HG03354 (cell line): ENCODE data around the gene CIITA.

Experiments used
- ATAC-seq: cut with Tn5 transposase; IDR thresholded peaks from one replicate; pipeline ENCODE4 v1.9.1; 2021; ENCODE audit warnings: mild to moderate bottlenecking; ENCODE audit not compliant: unreplicated experiment, poor library complexity, severe bottlenecking

The CIITA gene

DNA sequence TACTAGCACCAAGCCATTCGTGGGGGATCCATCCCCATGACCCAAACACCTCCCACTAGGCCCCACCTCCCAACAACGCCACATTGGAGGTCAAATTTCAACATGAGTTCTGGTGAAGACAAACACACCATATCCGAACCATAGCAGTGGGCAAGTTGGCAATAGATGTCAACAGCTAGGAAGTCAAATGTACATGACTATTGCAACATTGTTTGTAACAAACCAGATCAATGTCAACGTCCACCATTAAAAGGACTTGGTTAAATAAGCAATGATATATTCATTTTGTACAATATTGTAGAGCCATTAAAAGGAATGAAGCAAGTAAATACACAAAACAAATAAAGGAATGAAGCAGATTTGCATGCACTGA, 26.5 kb upstream of the CIITA start:
- no peak for ATAC-seq

DNA sequence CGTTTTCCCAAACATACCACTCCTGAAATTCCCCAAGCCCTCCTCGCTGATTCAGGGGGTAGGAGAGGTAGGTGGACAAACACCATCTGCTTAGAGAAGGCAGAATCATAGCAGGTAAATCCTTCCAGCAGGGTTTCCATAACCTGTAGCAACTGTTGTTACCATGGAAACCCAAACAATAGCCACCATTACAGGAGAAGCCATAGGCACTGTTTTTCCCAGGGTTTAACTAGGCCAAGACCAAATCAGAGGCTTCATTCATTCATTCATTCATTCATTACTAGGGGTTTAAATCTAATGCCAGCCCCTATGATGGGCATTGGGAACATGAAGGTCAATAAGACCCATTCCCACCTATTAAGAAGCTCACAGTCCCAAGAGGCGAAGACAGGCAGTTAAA, 25.5 kb upstream of the CIITA start:
- no peak for ATAC-seq

DNA sequence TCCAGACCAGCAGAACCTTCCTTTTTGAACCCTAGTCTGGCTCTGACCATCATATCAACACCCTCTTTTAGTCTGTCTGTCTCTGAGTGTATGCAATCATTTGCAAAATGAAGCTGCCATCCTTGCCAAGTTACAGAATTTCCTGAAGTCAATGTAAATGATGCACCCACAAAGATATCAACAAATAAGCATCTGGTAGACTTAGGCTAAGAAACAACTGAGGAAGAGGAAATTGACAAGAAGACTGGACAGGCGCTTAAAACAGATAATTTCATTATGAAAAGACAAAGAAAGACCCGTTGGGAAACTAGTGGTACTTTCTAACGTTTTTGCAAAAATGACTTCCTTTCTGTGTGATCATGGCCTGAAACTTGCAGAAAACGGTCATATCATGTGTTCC, 24.7 kb upstream of the CIITA start:
- ATAC-seq: no peak

DNA sequence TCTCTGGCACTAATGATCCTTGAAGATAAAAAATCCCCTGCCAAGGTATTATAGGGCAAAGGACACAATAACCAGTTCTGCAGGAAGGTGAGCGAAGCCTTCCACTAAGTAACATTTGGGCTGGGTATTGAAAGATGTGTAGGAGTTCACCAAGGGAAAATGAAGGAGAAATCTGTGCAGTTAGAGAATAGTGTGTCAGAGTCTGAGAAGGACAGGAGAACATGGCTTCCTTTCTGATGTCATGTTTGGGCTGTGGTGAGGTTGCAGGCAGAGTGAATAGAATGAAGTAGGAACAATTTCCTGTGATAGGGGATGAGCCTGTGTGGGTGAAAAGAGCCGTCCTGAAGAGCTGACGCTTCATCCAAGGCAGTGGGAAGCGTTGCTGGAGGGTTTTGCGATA, 24.1 kb upstream of the CIITA start:
- no peak for ATAC-seq

DNA sequence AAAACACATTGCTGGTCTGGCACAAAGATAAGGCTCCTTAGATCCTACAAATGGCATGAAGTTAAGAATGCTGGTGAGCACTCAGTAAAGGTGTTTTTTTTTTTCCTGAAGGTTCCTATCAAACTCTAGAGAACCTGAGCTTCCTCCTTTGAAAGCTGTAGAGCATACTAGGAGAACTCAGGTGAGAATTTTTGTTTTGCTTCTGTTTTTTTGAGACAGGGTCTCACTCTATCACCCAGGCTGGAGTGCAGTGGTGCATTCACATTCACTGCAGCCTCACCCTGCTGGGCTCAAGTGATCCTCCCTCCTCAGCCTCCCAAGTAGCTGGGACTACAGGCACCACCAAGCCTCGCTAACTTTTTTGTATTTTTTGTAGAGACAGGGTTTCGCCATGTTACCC, 21.0 kb upstream of the CIITA start:
- ATAC-seq: no peak

DNA sequence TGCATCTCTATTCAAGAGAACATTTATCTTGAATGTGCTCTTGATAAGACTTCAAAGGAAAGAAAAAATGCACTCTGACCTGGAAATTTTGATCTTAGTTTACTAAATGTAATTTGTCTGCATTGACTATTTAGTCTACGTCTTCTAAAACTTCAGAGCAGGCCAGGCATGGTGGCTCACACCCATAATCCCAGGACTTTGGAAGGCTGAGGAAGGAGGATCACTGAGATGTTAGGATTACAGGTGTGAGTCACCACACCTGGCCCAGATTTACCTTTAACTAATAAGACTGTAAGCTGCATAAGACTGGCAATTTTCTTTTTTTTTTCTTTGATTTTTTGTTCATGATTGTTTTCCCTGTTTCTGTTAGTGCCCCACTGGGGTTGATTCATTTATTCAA, 18.8 kb upstream of the CIITA start:
- ATAC-seq: no peak

DNA sequence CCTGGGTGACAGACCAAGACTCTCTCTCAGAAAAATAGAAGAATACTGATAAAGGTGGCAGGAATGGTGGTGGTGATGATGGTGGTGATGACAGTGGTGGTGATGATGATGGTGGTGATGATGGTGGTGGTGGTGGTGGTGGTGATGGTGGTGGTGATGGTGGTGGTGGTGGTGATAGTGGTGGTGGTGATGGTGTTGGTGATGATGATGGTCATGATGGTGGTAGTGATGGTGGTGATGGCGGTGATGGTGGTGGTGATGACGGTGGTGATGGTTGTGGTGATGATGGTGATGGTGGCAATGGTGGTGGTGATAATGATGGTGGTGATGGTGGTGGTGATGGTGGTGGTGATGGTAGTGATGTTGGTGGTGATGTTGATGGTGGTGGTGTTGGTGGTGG, 18.0 kb upstream of the CIITA start:
- no peak for ATAC-seq

DNA sequence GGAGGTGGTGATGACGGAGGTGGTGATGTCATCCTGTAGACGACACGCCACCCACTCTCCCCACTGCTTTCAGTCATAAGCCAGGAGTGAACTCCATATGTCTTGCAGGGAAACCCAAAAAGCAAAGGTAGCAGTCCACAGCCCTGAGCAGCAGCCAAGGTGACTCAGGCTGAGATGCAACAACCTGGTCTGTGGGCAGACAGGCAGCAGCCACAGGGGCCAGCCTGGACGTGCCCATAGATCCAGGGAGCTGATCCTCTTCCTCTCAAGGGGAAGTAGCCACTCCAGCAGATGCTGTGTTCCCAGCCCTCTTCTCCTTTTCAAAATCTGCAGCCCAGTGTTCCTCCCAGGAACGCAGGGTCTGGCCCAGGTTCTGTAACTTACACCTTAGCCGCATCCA, 17.3 kb upstream of the CIITA start:
- ATAC-seq: no peak

DNA sequence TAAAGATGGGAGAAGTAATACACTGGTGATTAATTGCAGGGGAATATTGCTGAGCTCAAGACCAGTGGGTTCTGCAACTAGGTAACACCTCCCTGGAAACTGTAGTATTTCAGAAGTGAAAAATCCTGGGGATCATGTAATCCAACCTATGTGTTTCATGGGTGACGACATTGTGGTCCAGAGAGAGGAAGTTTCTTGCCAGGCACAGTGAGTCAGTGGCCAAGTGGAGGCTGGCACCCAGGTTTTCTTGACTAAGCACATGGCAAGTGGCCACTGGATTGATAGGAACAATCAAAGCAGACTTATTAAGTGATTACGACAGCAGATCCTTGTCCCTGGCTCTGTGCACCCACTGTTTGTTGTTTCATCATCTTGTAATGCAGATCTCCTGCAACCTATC, 14.6 kb upstream of the CIITA start:
- no peak for ATAC-seq

DNA sequence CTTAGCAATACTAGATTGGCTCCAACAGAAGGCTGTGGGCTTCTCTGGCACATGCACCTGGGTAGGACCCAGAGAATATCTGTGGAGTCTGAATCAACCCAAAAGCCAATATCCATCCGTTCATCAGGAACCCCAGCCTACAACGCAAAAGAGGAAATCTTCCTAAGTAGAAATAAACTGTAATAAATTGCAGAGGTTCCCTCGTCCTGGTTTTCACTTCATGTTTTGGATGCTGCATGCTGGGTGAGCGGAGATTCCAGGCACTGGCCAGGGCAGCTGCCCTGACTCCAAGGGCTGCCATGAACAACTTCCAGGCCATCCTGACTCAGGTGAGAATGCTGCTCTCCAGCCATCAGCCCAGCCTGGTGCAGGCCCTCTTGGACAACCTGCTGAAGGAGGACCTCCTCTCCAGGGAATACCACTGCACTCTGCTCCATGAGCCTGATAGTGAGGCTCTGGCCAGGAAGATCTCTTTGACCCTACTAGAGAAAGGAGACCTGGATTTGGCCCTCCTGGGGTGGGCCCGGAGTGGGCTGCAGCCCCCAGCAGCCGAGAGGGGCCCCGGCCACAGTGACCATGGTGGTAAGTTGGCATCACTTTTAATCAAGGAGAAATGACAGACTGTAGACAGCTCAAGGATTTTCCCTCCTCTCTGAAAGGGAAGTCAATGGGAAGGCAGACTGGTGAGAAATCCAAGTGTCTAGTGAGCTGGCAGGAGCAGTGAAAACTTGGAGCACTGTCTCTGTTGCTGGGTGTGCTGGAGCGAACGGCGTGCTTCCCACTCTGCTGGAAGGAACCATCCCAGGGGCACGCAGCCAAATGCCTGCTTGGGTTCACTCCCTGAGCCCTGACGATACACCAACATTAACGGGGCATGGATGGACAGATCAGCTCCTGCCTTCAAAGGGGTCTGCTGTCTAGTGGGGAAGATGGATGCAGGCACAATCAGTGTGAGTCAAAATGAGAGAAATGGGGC, 10.7 kb upstream of the CIITA start:
- ATAC-seq: no peak

DNA sequence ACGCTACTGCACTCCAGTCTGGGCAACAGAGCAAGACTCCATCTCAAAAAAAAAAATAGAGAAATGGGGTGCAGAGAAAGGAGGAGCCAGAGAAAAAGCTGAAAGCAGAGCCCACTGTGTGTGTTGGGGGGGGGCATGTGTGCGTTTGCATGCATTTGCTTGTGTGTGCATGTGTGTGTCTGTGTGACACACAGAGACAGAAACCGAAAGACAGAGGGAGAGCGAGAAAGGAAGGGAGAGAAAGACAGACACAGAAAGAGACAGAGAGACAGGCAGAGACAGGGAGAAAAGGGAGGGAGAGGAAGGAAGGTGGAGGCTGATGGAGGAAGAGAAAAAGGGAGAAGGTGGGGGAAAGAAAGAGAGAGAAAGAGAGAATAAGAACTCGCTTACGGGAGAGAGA, 9.8 kb upstream of the CIITA start:
- ATAC-seq: no peak

DNA sequence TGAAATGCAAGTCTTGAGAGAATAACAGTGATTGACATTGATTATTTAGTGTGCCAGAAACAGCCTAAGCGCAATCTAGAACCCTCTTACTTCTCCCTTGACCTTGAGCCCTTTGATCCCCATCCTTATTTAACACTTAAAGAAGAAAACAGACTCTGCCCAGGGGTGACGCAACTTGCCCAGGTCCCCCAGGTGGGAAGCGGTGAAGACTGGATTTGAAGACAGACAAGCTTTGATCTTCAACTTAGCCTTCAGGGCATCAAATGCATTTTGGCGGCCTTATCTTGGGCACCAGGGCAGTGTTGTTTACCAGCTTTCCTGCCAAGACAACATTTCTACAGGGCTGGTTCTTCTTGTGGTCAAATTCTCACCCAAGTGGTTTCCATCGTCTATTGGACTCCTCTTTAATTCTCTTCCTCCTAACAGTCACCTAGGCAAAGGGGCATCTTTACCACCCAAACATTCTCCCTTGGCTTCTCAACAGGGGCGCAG, 8.9 kb upstream of the CIITA start:
- no peak for ATAC-seq

DNA sequence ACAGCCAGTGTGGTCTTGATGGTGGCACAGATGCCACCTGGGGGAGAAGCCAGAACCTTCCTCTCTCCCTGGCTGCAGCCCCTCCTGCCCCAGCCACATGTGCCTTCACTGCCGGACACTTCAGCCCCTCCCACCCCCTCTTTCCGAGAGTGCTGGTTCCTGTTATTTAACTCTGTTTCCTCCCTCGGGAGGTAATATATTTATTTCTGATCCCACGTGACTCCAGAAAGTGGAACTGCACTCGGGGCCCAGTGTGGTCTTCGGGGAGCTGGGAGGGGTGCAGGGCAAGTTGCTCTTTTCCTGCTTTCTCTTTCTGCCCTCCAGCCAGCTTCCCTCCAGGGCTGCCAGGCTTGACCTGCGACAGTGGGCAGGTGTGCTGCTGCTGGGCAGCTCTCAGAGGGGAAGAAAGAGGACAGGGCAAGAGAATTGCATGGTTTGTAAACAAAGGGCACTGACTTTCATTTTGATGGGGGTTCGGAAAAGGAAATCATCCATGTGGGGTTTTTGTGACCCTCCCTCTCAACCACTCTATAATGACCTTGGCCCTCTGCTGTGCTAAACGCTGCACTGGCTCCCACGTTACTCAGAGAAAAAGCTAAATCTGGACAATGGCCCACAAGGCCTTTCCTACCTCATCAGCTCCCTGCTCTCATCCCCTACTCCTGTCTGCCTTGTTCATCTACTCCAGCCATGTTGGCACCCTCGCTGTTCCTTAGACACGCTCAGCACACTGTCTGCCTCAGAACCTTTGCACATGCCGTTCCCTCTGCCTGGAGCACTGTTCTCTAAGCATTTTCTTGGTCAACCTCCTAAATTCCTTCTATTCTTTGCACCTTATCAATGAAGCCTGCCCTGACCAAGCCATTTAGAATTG, 8.2 kb upstream of the CIITA start:
- ATAC-seq: peak; percentile 56

DNA sequence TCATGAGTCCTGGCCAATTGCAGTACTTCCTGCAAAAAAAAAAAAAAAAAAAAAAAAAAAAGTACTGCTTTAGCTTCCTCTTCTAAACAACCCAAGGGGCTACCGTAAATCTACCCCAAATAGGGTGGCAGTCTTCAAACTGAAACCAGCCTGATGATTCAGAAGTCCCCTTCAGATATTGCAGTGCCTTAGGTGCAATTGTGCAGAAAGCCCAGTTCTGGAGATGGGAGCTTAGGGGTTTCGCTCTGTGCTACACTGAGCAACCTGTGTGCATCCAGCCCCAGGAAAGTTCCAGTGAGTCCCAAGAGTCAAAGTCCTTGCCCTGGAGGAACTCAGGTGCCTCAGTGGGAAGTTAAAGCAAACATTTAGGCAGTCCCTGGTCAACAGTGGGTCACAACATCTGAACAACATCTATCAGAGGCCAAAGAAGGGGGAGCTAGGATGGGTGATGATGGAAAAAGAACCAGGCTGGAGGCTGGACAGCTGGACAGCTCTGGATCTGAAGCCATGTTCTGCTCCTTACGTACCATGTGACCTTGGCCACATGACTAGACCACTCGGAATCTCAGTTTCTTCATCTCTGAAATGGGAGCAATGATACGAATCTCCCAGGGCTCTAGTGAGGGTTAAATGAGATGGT, 6.7 kb upstream of the CIITA start:
- ATAC-seq: peak; percentile 25

DNA sequence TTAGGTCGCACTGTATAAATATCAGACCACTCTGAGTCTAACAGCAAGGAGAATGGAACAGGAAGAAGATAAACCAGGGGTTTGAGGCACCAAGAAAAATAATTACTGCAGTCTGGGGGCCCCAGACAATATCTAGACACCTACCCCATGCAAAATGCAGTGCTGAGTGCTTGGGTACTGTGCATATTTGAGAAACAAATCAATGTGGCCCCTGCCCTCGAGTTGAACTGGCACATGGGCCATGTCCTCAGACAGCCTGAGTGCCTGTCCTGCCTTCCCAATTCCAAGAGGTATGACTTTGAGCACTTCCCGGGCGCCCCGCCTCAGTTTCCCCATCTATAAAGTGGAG, 6.2 kb upstream of the CIITA start:
- ATAC-seq: no peak

DNA sequence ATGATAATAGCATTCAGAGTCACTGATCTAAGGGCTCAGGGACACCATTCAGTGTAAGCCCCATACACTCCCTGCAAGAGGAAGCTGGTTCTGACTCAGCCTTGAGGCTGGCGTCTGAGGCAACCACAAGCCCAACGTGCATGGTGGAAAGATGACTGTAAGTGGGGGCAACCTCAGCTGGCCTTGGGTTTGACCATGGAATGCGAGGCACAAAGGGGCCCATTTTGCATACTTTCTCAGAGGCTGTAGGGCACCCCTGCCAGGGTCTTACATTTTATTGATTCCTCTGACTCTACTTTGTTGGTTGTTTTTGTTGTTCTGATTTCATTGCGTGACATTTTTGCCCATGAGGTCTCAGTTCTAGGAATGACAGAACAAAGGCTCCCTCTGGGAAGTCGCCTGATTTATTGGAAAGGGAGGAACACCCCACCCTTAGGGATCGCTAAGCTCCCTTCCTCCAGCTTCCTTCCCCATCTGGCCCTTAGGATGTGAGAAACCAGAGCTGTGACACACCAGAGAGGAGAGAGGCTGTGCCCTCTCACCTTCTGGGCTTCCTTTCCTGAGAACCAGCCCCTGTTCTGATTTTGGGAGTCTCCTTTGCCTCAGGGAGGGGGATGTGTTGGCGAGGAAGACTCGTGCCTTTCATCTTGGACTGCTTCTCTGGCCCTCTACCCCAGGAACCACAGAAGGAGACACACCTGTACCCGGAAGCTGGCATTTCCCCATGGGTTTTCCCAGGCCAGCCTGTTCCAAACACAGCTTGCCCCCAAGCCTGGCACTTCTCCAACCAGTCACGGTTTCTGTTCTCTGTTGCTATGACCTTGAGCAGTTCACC, 5.6 kb upstream of the CIITA start:
- peak; percentile 60 for ATAC-seq

DNA sequence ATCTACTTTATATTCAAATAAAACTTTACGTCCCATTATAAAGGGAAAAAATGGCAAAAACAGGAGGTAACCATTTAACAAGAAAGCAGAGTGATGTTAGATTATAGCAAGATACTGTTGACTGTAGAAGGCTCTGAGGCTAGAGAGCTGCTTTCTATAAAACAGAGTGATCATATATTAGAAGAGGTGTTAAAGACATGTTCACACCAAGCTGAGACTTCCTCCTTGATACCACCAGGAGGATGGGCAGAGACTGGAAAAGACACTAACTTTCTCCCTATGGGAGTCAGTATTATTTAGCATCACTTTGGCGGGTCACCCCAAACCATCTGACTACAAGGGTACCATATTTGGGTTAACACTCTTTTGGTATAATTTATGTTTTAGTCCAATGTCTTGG, 687 bp upstream of the CIITA start:
- ATAC-seq: no peak

DNA sequence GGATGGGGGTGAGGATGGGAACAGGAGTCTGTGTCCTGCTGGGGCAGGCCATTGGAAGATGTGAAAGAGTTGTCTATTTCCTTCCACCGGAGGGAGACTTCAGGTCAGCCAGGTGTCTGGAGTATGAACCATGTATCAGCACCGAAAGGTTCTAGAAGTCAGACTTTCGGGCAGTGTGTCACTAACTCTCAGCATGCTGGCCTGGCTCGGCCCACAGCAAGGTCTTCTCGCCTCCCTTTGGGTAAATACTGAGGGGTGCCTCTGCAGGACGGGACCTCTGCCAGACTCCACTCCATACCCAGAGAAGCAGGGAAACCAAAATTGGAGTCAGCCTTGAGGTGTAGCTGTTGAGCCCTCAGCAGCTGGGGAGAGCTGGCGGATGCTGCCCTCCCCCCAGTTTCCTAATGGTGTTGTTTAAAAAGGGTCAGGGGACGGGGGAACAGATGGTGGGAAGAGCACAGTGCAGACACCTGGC, 507 bp downstream of the CIITA start:
- ATAC-seq: peak; percentile 23

DNA sequence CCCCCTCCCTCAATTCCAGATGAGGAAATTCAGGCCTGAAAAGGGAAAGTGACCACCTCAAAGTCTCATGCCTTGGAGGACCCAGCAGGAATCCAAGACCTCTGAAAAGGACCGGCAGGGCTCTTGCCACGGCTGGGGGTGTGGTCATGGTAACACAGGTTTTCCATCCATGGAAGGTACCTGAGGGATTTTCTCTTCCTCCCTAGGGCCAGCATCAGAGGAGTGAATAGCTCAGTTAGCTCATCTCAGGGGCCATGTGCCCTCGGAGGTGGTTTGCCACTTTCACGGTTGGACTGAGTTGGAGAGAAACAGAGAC, 1.3 kb downstream of the CIITA start:
- ATAC-seq: no peak
